Brain microvascular endothelial cell (primary cell): ENCODE results near the gene PCDHGB6.
"Not testable (repeated sequence)": the region's sequence is repeated elsewhere in the genome, so short reads cannot be mapped to it uniquely, and the experiment has no call there.

ENCODE experiments used
- DNase-seq: peaks from one replicate; pipeline ENCODE4 v3.0.0-alpha.2; 2020
- H3K27ac ChIP-seq: fragments of 250-450 bp; sonication (Bioruptor Pico); 2 replicates; pipeline ENCODE4 v1.5.1; 2020; ENCODE audit warnings: mild to moderate bottlenecking, moderate library complexity
- H3K27me3 ChIP-seq: fragments of 250-450 bp; sonication (Bioruptor Pico); replicated peaks from 2 replicates; pipeline ENCODE4 v1.5.1; 2020; ENCODE audit warnings: mild to moderate bottlenecking
- H3K36me3 ChIP-seq: fragments of 250-450 bp; sonication (Bioruptor Pico); replicated peaks from 2 replicates; pipeline ENCODE4 v1.5.1; 2020; ENCODE audit warnings: mild to moderate bottlenecking
- H3K4me3 ChIP-seq: 2 replicates; pipeline ENCODE4 v1.5.1; 2011; ENCODE audit warnings: low read depth, mild to moderate bottlenecking, control low read depth, low read length, moderate library complexity
- CTCF ChIP-seq: IDR thresholded peaks from 2 replicates; pipeline ENCODE4 v1.5.1; 2011; ENCODE audit warnings: low read depth, mild to moderate bottlenecking, moderate library complexity, low read length, control low read depth, inconsistent platforms; ENCODE audit errors: missing control alignments
- in situ Hi-C: cut with HindIII; loops from 2 replicates; pipeline ENCODE4 v1.10.0; 2017; ENCODE audit warnings: low sequenced_read_pairs, low pct_ligation_motif_present

PCDHGB6 gene

GRCh38 chr5:141389153-141390042 lies 18.4 kb upstream of the PCDHGB6 start:
- no peaks in the 10 kb centered on the region for H3K36me3 ChIP-seq
- no peak for DNase-seq
- in situ Hi-C loops = no loop called here
- no peak for TF ChIP-seq CTCF
- H3K27me3 ChIP-seq = no peaks in the 10 kb centered on the region
- H3K4me3 ChIP-seq = no peak overlapping the region
- no peak overlapping the region for H3K27ac ChIP-seq

- H3K27ac ChIP-seq = no peak within 1 kb of the TSS
- no peaks in the 10 kb centered on the region for H3K36me3 ChIP-seq
- no peak for DNase-seq
- TF ChIP-seq CTCF = peak; percentile 21
- in situ Hi-C loops = no loop called here
- H3K27me3 ChIP-seq = no peaks in the 10 kb centered on the region
- no peak within 1 kb of the TSS for H3K4me3 ChIP-seq
Observed at GRCh38 chr5:141392429-141393198, 15.2 kb upstream of the PCDHGB6 start, which contains the start of gene PCDHGA8. Gene PCDHGA8, plus strand, starts transcription at chr5:141392633. Its CDS starts 181 bp downstream, at chr5:141392814.

GRCh38 chr5:141393267-141393666 lies 14.6 kb upstream of the PCDHGB6 start:
- H3K27ac ChIP-seq = no peak overlapping the region
- in situ Hi-C loops = no loop called here
- DNase-seq = no peak
- no peaks in the 10 kb centered on the region for H3K27me3 ChIP-seq
- H3K36me3 ChIP-seq = no peaks in the 10 kb centered on the region
- H3K4me3 ChIP-seq = no peak overlapping the region
- TF ChIP-seq CTCF = no peak

- H3K4me3 ChIP-seq, H3K27ac ChIP-seq, in situ Hi-C loops, H3K27me3 ChIP-seq, DNase-seq, H3K36me3 ChIP-seq: not testable (repeated sequence)
Observed at GRCh38 chr5:141394401-141395187, 13.2 kb upstream of the PCDHGB6 start.

GRCh38 chr5:141397756-141398551 lies 9.9 kb upstream of the PCDHGB6 start, which contains the start of gene PCDHGB5:
Gene PCDHGB5, plus strand, starts transcription at chr5:141397947. Its CDS starts 181 bp downstream, at chr5:141398128.
- H3K27ac ChIP-seq, H3K27me3 ChIP-seq, in situ Hi-C loops, H3K36me3 ChIP-seq: not testable (repeated sequence)
- peak within 1 kb of the TSS; percentile 42 for H3K4me3 ChIP-seq
- peak; percentile 71 for TF ChIP-seq CTCF
- DNase-seq = peak; percentile 62
